HepG2 (cell line): Measurements from ENCODE around the gene MEGF6. TPM values are rescaled to one million over a fixed set of nuclear protein-coding genes. Genes with fewer than 3 reads are reported as not detected.

ENCODE experiments used
- ATAC-seq: fragments of 200-7000 bp; cut with Tn5 transposase; 3 replicates; pipeline ENCODE4 v1.9.1; 2020; ENCODE audit warnings: mild to moderate bottlenecking, moderate library complexity
- BruUV-seq: library from RNA; stranded (reverse); fragments of 400-500 nt; replicated peaks from 2 replicates; lab custom pipeline; 2021; lab: Mats Ljungman, UMichigan
- CTCF ChIA-PET: fragments of 300-600 bp; formaldehyde crosslinking; extraction: SDS; loops from one replicate; lab custom pipeline; 2021; ENCODE audit warnings: low total read pairs, inconsistent platforms, low intra/inter-chr PET ratio; lab: Yijun Ruan, JAX
- POLR2A ChIA-PET: fragments of 350-600 bp; sonication (Branson Sonifier 250); formaldehyde crosslinking; loops from one replicate; lab custom pipeline; 2020; ENCODE audit warnings: antibody characterized with exemption, inconsistent platforms; lab: Yijun Ruan, JAX
- DNase-seq: peaks from one replicate; pipeline ENCODE4 v3.0.0-alpha.2; 2015; ENCODE audit warnings: low spot score
- FAIRE-seq: peaks from 3 replicates; lab custom pipeline; 2011; peaks lifted over from hg19 to GRCh38; lab: Jason Lieb, UNC
- H2AFZ ChIP-seq: one replicate; pipeline ENCODE4 v1.6.1; 2011; ENCODE audit warnings: low read length, inconsistent platforms
- H3K27ac ChIP-seq: fragments of 300-600 bp; 3 replicates; pipeline ENCODE4 v1.8.0; 2011; ENCODE audit warnings: mixed run types, mild to moderate bottlenecking, mixed read lengths, low read length, inconsistent platforms; ENCODE audit not compliant: insufficient read depth; ENCODE audit errors: extremely low read length
- H3K27me3 ChIP-seq, 2 experiments: fragments of 200-600 bp in 1 of 2; 2 replicates in 1 of 2; 3 replicates in 1 of 2; pipeline versions ENCODE4 v1.6.0 to v1.8.0; 2011; ENCODE audit warnings: low read length in 2 of 2, mild to moderate bottlenecking in 2 of 2, moderate library complexity in 2 of 2, inconsistent platforms in 1 of 2; ENCODE audit not compliant: insufficient read depth in 2 of 2, control insufficient read depth in 1 of 2
- H3K36me3 ChIP-seq, 2 experiments: fragments of 200-600 bp in 1 of 2; replicated peaks in 1 of 2; 2 replicates in 1 of 2; 3 replicates in 1 of 2; pipeline versions ENCODE4 v1.5.1 to v1.8.0; 2011; ENCODE audit warnings: low read length in 2 of 2, inconsistent platforms in 1 of 2; ENCODE audit not compliant: insufficient read depth in 2 of 2, control insufficient read depth in 1 of 2
- H3K4me1 ChIP-seq: 2 replicates; pipeline ENCODE4 v1.5.1; 2012; ENCODE audit warnings: low read length, inconsistent platforms; ENCODE audit not compliant: insufficient read depth
- H3K4me2 ChIP-seq: 2 replicates; pipeline ENCODE4 v1.6.0; 2011; ENCODE audit warnings: low read depth, low read length, inconsistent platforms
- H3K4me3 ChIP-seq, 3 experiments: fragments of 200-600 bp in 1 of 3; sonication (generic), shearing (Covaris generic) in 1 of 3; replicated peaks in 1 of 3; 2 replicates each; pipeline ENCODE4 v1.5.1; 2011 to 2016; ENCODE audit warnings: low read length in 3 of 3, inconsistent platforms in 2 of 3, low read depth in 2 of 3, mild to moderate bottlenecking in 2 of 3, control low read depth in 1 of 3, mixed read lengths in 1 of 3; ENCODE audit not compliant: insufficient read depth in 1 of 3
- H3K79me2 ChIP-seq: one replicate; pipeline ENCODE4 v1.6.1; 2011; ENCODE audit warnings: low read length, inconsistent platforms; ENCODE audit not compliant: insufficient read depth
- H3K9ac ChIP-seq: 2 replicates; pipeline ENCODE4 v1.6.0; 2011; ENCODE audit warnings: mild to moderate bottlenecking, low read depth, low read length, inconsistent platforms; ENCODE audit not compliant: insufficient read depth
- H3K9me3 ChIP-seq: 2 replicates; pipeline ENCODE4 v1.5.1; 2012; ENCODE audit warnings: mild to moderate bottlenecking, low read length
- H4K20me1 ChIP-seq: 2 replicates; pipeline ENCODE4 v1.6.0; 2011; ENCODE audit warnings: inconsistent platforms, mild to moderate bottlenecking, low read length, moderate library complexity; ENCODE audit not compliant: insufficient read depth
- BRD4 ChIP-seq: sonication (generic); formaldehyde crosslinking; IDR thresholded peaks from 2 replicates; pipeline ENCODE4 v1.4.0; 2020; ENCODE audit warnings: missing genetic modification reagents
- CBX2 ChIP-seq, 2 experiments: fragments of 200-600 bp in 1 of 2; sonication (generic); formaldehyde crosslinking in 1 of 2; IDR thresholded peaks; 2 replicates each; pipeline versions ENCODE4 v1.7.0 to v1.8.1; 2018 to 2022; ENCODE audit warnings: low read depth in 2 of 2, low read length in 1 of 2, mild to moderate bottlenecking in 1 of 2, missing genetic modification reagents in 1 of 2
- ESRRA ChIP-seq: sonication (generic); formaldehyde crosslinking; IDR thresholded peaks from 2 replicates; pipeline ENCODE4 v1.5.1; 2020; ENCODE audit warnings: mild to moderate bottlenecking, low read depth, missing genetic modification reagents
- ETV5 ChIP-seq: IDR thresholded peaks from 2 replicates; pipeline ENCODE4 v1.6.1; 2018; ENCODE audit warnings: missing biosample characterization, missing genetic modification reagents, inconsistent platforms, borderline replicate concordance
- JUNB ChIP-seq: sonication (generic); formaldehyde crosslinking; IDR thresholded peaks from 2 replicates; pipeline ENCODE4 v1.8.0; 2022; ENCODE audit warnings: missing genetic modification reagents, mild to moderate bottlenecking, borderline replicate concordance
- KDM1A ChIP-seq: IDR thresholded peaks from 2 replicates; pipeline ENCODE4 v1.6.1; 2016; ENCODE audit warnings: missing compliant biosample characterization
- KDM5B ChIP-seq: sonication (generic); formaldehyde crosslinking; IDR thresholded peaks from 2 replicates; pipeline ENCODE4 v1.4.0; 2020; ENCODE audit warnings: missing genetic modification reagents, mild to moderate bottlenecking, borderline replicate concordance
- MTA1 ChIP-seq: sonication (generic); formaldehyde crosslinking; IDR thresholded peaks from 2 replicates; pipeline ENCODE4 v1.4.0; 2020; ENCODE audit warnings: missing genetic modification reagents, mild to moderate bottlenecking, borderline replicate concordance
- SNAPC2 ChIP-seq: sonication (generic); formaldehyde crosslinking; IDR thresholded peaks from 2 replicates; pipeline ENCODE4 v1.8.1; 2022; ENCODE audit warnings: mild to moderate bottlenecking, missing genetic modification reagents
- SPEN ChIP-seq: sonication (generic); formaldehyde crosslinking; IDR thresholded peaks from 2 replicates; pipeline ENCODE4 v1.5.1; 2020; ENCODE audit warnings: low read depth, mild to moderate bottlenecking, missing genetic modification reagents
- ZNF296 ChIP-seq: sonication (generic); formaldehyde crosslinking; conservative IDR thresholded peaks from 2 replicates; pipeline ENCODE4 v1.5.0; 2020; ENCODE audit warnings: mild to moderate bottlenecking, missing genetic modification reagents
- ZNF598 ChIP-seq: sonication (generic); formaldehyde crosslinking; IDR thresholded peaks from 2 replicates; pipeline ENCODE4 v1.5.1; 2020; ENCODE audit warnings: mild to moderate bottlenecking, missing genetic modification reagents, borderline replicate concordance
- ZNF891 ChIP-seq: sonication (generic); formaldehyde crosslinking; IDR thresholded peaks from 2 replicates; pipeline ENCODE4 v1.5.0; 2020; ENCODE audit warnings: mild to moderate bottlenecking, missing genetic modification reagents
- WGBS: methylation state at CpG from one replicate; pipeline ENCODE4 v1.1.6; 2017; ENCODE audit warnings: low lambda C conversion rate; 5-methylcytosine and 5-hydroxymethylcytosine counted together
- in situ Hi-C: cut with HindIII; loops from 2 replicates; pipeline ENCODE4 v1.10.0; 2017; ENCODE audit warnings: low pct_unique_long_range_greater_than_20kb; ENCODE audit not compliant: extremely low pct_ligation_motif_present
- intact Hi-C: fragments of 100-400 bp; cut with micrococcal nuclease; formaldehyde crosslinking; loops from one replicate; pipeline ENCODE4 v1.10.0; 2022; ENCODE audit not compliant: unreplicated experiment
- polyA plus RNA-seq, 8 experiments: library from polyadenylated mRNA; depleted of rRNA in 3 of 8; stranded (reverse) in 7 of 8; unstranded in 1 of 8; fragments of >200 nt; fragmentation: Illumina TruSeq in 4 of 8; extraction: Trizol in 4 of 8; gene quantifications; 2 replicates each; pipeline versions ENCODE4 v1.2.1 to v1.2.3, GENCODE V29; 2011 to 2016; ENCODE audit warnings: low read depth in 4 of 8, missing spikeins in 1 of 8, mixed read lengths in 1 of 8; ENCODE audit not compliant: insufficient read depth in 1 of 8
- total RNA-seq, 5 experiments: library from RNA; depleted of rRNA; stranded (reverse); fragments of >200 nt; fragmentation: Illumina TruSeq; extraction: Trizol; gene quantifications; 2 replicates each; pipeline ENCODE4 v1.2.3, GENCODE V29; 2016; ENCODE audit warnings: low read depth in 1 of 5
- TF ChIP-seq, protein P1 (sequence below): sonication (generic); formaldehyde crosslinking; IDR thresholded peaks from 2 replicates; pipeline ENCODE4 v1.5.1; 2020; ENCODE audit warnings: mild to moderate bottlenecking, missing genetic modification reagents, moderate library complexity

The MEGF6 gene
- total and polyA plus RNA-seq, 2 of the 13 experiments (the other 11 are each of a cell fraction or from before 2014, with no cell fraction given): 1.9 TPM

DNA sequence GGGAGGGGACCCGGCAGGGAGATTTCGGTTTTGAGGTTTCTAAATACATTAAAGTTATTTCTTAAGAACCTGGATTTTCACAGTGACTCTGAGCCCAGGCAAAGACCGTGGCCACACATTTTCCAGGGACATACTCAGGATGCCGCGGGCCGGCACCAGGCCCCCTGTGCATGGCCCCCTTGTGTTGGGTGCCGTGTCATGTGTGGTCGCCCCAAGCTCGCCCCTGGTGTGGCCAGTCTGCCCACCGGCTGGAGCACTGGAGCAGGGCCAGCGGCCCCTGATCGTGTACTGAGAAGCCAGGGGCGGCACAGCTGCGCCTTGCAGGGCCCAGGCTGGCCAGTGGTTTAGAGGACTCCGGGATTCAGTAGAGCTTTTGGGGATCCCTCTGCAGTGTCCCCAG is 130.3 kb downstream of the MEGF6 start:
- BruUV-seq: no TSS peak
- TF ChIP-seq CBX2 (IDR thresholded peaks at IDR 0.05; ENCODE audit: low read depth, low read length) (no peak), CBX2 (CRISPR knock-in tag; IDR thresholded peaks at IDR 0.05; ENCODE audit: low read depth) (no peak), ZNF296 (CRISPR knock-in tag) (no peak), MTA1 (CRISPR knock-in tag) (no peak), ETV5 (CRISPR knock-in tag) (no peak), SNAPC2 (CRISPR knock-in tag) (no peak), ZNF598 (no peak)
- Histone ChIP-seq H3K4me1 (peaks cover 40% of the 10 kb centered on the region), H3K27ac (no peak overlapping the region), H3K4me2 (no peak overlapping the region), H3K36me3 (peaks cover 5 to 14% of the 10 kb centered on the region in 2 experiments; a peak in 3 of 5 replicates), H3K9me3 (no peaks in the 10 kb centered on the region), H3K27me3 (no peaks in the 10 kb centered on the region), H3K4me3 (no peak overlapping the region), H2AFZ (no peak overlapping the region), H4K20me1 (no peaks in the 10 kb centered on the region), H3K9ac (no peak overlapping the region), H3K79me2 (no peaks in the 10 kb centered on the region)
- in situ Hi-C loops (loop anchor here (5.0 kb wide), 2 partner anchors 39 to 141 kb away; no protein-coding TSS in a partner anchor), intact Hi-C loops (no loop called here)
- DNase-seq: no peak
- ChIA-PET POLR2A (interaction anchor here (1.1 to 3.6 kb wide), 4 partner anchors 10 to 28 kb away, joined by 3 to 20 read pairs (median 12); no protein-coding TSS in a partner anchor), CTCF (no interaction called here)
- no peak for FAIRE-seq
- WGBS: 95% methylated on average over 13 of the region's 15 CpGs
- no peak for ATAC-seq

DNA sequence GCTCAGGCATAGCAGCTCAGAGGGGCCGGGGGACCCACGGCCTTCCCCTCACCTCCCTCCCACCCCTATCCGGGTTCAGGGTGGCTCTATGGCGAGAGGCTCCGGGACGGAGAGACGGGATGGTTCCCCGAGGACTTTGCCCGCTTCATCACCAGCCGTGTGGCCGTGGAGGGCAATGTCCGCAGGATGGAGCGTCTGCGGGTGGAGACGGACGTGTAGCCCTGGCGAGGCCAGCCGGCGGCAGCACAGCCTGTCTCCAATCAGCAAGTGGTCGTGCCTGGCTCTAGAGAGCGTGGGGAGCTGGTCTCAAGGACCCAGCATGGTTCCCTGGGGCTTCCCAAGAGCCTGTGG is 131.0 kb downstream of the MEGF6 start:
- intact Hi-C loops (no loop called here), in situ Hi-C loops (loop anchor here (5.0 kb wide), 2 partner anchors 38 to 142 kb away; no protein-coding TSS in a partner anchor)
- Histone ChIP-seq H3K4me3 (no peak overlapping the region), H2AFZ (no peak overlapping the region), H4K20me1 (no peaks in the 10 kb centered on the region), H3K27ac (peak overlapping the region; percentile 58), H3K79me2 (no peaks in the 10 kb centered on the region), H3K27me3 (no peaks in the 10 kb centered on the region), H3K4me2 (no peak overlapping the region; the same call in 1 of the 2 replicates), H3K9me3 (no peaks in the 10 kb centered on the region), H3K9ac (0 out of 2 replicates have a peak overlapping the region, but pooled peaks have one; percentile 18), H3K36me3 (peaks cover 8 to 14% of the 10 kb centered on the region in 2 experiments; a peak in 3 of 5 replicates), H3K4me1 (peaks cover 40% of the 10 kb centered on the region)
- ChIA-PET POLR2A (interaction anchor here (1.3 to 3.6 kb wide), 3 partner anchors 9 to 27 kb away, joined by 4 to 20 read pairs (median 19); no protein-coding TSS in a partner anchor), CTCF (interaction anchor here (1.1 kb wide), 1 partner anchor 27 kb away, joined by 3 read pairs; no protein-coding TSS in a partner anchor)
- FAIRE-seq (no peak), DNase-seq (peak; percentile 30), ATAC-seq (peak; percentile 47)
- BruUV-seq: no TSS peak
- WGBS: 15% methylated on average over 8 of the region's 21 CpGs
- TF ChIP-seq JUNB (CRISPR knock-in tag): no peak
- peak; percentile 58; the same call in 1 of the 2 replicates for TF ChIP-seq KDM5B (CRISPR knock-in tag)
- 0 out of 2 replicates have a peak, but pooled peaks have one; percentile 21 for TF ChIP-seq BRD4 (CRISPR knock-in tag)
- TF ChIP-seq ESRRA (CRISPR knock-in tag): 0 out of 2 replicates have a peak, but pooled peaks have one; percentile 38
- TF ChIP-seq, protein P1, sequence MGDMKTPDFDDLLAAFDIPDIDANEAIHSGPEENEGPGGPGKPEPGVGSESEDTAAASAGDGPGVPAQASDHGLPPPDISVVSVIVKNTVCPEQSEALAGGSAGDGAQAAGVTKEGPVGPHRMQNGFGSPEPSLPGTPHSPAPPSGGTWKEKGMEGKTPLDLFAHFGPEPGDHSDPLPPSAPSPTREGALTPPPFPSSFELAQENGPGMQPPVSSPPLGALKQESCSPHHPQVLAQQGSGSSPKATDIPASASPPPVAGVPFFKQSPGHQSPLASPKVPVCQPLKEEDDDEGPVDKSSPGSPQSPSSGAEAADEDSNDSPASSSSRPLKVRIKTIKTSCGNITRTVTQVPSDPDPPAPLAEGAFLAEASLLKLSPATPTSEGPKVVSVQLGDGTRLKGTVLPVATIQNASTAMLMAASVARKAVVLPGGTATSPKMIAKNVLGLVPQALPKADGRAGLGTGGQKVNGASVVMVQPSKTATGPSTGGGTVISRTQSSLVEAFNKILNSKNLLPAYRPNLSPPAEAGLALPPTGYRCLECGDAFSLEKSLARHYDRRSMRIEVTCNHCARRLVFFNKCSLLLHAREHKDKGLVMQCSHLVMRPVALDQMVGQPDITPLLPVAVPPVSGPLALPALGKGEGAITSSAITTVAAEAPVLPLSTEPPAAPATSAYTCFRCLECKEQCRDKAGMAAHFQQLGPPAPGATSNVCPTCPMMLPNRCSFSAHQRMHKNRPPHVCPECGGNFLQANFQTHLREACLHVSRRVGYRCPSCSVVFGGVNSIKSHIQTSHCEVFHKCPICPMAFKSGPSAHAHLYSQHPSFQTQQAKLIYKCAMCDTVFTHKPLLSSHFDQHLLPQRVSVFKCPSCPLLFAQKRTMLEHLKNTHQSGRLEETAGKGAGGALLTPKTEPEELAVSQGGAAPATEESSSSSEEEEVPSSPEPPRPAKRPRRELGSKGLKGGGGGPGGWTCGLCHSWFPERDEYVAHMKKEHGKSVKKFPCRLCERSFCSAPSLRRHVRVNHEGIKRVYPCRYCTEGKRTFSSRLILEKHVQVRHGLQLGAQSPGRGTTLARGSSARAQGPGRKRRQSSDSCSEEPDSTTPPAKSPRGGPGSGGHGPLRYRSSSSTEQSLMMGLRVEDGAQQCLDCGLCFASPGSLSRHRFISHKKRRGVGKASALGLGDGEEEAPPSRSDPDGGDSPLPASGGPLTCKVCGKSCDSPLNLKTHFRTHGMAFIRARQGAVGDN (CRISPR knock-in tag): peak; percentile 91
- 0 out of 2 replicates have a peak, but pooled peaks have one; percentile 16 for TF ChIP-seq KDM1A (CRISPR knock-in tag)
- 0 out of 2 replicates have a peak, but pooled peaks have one; percentile 31 for TF ChIP-seq ZNF891 (CRISPR knock-in tag)
- TF ChIP-seq SPEN (CRISPR knock-in tag): peak; percentile 51; the same call in 1 of the 2 replicates
